GM13976 (cell line): ENCODE results near the gene FAM107B.

Experiments
- DNase-seq: peaks from one replicate; pipeline ENCODE4 v3.0.0; 2012; ENCODE audit warnings: low spot score
- in situ Hi-C: fragments of 300-500 bp; cut with MboI; formaldehyde crosslinking; loops from one replicate; pipeline ENCODE4 v1.12.0; 2022; ENCODE audit warnings: low sequenced_read_pairs, mixed read lengths, inconsistent platforms; ENCODE audit not compliant: unreplicated experiment
- TF ChIP-seq, protein P1 (sequence below): IDR thresholded peaks from 2 replicates; pipeline ENCODE4 v1.5.1; 2012; ENCODE audit warnings: borderline replicate concordance, mild to moderate bottlenecking; ENCODE audit not compliant: insufficient read depth; ENCODE audit errors: extremely low read depth, missing control alignments, control extremely low read depth

Gene FAM107B

DNA sequence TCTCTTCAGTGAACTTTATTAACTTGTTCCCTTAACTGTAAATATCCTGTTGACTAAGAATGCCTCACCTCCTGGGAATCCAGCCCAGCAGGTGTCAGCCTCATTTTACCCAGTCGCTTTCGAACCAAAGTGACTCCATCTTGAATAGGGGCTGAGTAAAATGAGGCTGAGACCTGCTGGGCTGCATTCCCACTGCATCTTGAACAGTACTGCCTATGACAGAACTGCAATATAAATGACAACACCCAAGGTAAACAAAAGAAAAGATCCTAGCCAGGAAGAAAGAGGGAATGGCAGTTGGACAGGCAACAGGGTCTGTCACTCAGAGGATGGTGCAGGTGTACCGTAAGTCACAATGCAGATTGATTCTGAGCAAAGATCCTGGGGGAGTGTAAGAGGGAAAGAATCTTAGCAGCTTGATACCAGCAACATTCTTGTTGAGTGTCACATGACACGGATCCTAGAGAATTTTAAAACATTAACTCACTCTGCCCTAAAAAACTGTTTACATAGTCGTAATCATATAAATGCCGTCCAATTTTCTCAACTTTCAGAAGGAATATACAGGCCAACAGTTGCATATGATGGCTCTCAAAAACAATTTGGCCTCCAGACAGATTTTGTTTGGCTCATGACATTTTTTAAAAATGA is 4.4 kb upstream of the FAM107B start:
- in situ Hi-C loops = no loop called here
- TF ChIP-seq, protein P1, sequence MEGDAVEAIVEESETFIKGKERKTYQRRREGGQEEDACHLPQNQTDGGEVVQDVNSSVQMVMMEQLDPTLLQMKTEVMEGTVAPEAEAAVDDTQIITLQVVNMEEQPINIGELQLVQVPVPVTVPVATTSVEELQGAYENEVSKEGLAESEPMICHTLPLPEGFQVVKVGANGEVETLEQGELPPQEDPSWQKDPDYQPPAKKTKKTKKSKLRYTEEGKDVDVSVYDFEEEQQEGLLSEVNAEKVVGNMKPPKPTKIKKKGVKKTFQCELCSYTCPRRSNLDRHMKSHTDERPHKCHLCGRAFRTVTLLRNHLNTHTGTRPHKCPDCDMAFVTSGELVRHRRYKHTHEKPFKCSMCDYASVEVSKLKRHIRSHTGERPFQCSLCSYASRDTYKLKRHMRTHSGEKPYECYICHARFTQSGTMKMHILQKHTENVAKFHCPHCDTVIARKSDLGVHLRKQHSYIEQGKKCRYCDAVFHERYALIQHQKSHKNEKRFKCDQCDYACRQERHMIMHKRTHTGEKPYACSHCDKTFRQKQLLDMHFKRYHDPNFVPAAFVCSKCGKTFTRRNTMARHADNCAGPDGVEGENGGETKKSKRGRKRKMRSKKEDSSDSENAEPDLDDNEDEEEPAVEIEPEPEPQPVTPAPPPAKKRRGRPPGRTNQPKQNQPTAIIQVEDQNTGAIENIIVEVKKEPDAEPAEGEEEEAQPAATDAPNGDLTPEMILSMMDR = no peak
- no peak for DNase-seq

- no peak for DNase-seq
- TF ChIP-seq, protein P1 = no peak
- in situ Hi-C loops = no loop called here
These were observed 1.8 kb upstream of the FAM107B start for GRCh38 chr10:14776546-14776945.

DNA sequence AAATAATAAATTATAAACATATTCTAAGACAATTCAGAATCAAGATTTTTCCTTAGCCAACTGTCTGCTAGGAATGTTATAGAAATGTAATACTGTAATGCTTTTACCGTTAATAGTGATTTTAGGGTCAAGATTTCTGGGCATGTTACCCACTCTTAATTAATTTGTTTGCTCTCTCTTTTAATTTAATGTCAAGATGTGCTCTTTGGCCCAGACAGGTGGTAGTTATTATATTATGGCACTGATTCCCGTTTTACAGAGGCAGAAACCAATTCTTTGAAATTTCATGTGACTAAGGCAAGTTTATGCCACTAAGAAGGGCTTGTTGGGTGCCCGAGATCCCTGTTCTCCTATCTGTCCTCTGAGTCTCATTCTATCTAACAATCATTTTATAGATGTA is 959 bp upstream of the FAM107B start:
- TF ChIP-seq, protein P1 = no peak
- in situ Hi-C loops = no loop called here

DNA sequence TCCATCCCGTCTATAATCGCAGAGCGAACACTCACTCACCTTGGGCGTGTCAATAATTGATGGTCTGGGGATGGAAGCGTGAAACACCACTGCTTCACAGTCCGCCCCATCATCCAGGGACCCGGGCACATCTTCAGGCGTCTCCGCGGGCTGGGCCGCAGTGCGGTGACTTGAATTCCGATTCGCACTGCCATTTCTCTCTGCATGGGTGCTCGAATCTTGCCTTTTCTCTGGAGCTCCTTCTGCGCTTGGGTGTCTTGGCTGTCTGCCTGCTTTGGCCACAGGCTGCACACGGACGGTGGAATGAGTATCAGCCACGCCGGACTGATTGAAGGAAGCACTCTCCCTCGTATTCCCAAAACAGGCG is 500 bp downstream of the FAM107B start:
- in situ Hi-C loops = no loop called here
- no peak for DNase-seq
- TF ChIP-seq, protein P1 = no peak

More for the DNA sequence above, 959 bp upstream of the FAM107B start:
- DNase-seq = no peak

DNA sequence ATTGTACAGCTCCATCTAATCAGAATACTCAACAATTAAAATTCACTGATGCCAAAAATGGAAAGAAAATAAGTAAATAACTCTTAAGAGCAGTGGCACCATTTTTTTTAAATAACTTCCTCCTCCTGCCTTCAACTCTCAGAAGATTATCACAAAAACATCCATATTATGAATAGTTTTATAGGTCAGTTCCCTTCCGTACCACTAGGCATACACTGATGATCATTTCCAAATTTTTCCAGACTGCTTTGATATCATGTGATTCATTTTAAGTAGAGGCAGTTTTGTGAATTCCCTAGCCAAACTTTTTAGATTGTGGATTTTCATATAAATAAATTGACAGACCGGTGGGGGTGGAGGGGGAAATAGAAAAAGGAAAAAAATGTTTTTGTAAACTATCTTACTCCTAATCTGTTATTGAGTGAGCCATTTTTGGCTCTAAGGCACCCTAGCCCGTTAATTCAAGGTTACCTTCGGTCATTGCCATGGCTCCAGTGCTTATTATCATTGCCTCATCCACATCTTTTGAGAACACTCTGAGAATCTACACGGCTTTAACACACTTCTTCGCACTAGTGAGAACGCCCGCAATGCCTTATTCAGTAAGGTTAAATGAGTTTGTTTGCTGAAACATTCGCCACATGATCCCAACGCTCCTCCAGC is 1.0 kb downstream of the FAM107B start:
- TF ChIP-seq, protein P1 = no peak
- DNase-seq = no peak
- in situ Hi-C loops = no loop called here

GRCh38 chr10:14772399-14772798 is 2.3 kb downstream of the FAM107B start:
- DNase-seq = no peak
- in situ Hi-C loops = no loop called here
- TF ChIP-seq, protein P1 = no peak
